Right cardiac atrium (tissue), 5 donors: ENCODE measurements around the gene UBE2M. TPM values are rescaled to one million over a fixed set of nuclear protein-coding genes. Genes with fewer than 3 reads are reported as not detected.
"Not testable (repeated sequence)": the region's sequence is repeated elsewhere in the genome, so short reads cannot be mapped to it uniquely, and the experiment has no call there.

Source experiments
- ATAC-seq, 2 donors: fragments of 200-7000 bp; cut with Tn5 transposase; one replicate each; pipeline versions ENCODE4 v1.8.0 to v1.9.1; 2020; ENCODE audit warnings: moderate library complexity in 2 of 2, mild to moderate bottlenecking in 1 of 2
- DNase-seq, 3 donors: peaks; one replicate each; pipeline ENCODE4 v3.0.0-alpha.2; 2020
- H3K27ac ChIP-seq: one replicate; pipeline ENCODE4 v1.5.1; 2013; ENCODE audit warnings: mild to moderate bottlenecking, low read length, control low read depth, moderate library complexity
- H3K27me3 ChIP-seq: one replicate; pipeline ENCODE4 v1.6.1; 2013; ENCODE audit not compliant: control insufficient read depth, insufficient read depth
- H3K4me1 ChIP-seq: one replicate; pipeline ENCODE4 v1.6.1; 2013; ENCODE audit warnings: low read length; ENCODE audit not compliant: control insufficient read depth, insufficient read depth
- H3K4me3 ChIP-seq: one replicate; pipeline ENCODE4 v1.5.1; 2013; ENCODE audit warnings: low read length, control low read depth
- H3K9me3 ChIP-seq: one replicate; pipeline ENCODE4 v1.6.1; 2013; ENCODE audit warnings: low read length; ENCODE audit not compliant: control insufficient read depth
- WGBS: extraction: QIAGEN DNeasy Blood & Tissue Kit; methylation state at CpG from one replicate; pipeline ENCODE4 v1.1.7; 2013; 5-methylcytosine and 5-hydroxymethylcytosine counted together
- intact Hi-C, 4 donors: fragments of 100-400 bp; cut with DNase I; formaldehyde crosslinking; loops; one replicate each; pipeline versions ENCODE4 v1.11.0 to v1.14.0; 2022 to 2023
- long read RNA-seq, 4 donors: library from polyadenylated mRNA; unstranded; transcript quantifications; one replicate each; pipeline ENCODE4 v2.0.0, GENCODE V29; 2020 to 2021
- polyA plus RNA-seq: library from polyadenylated mRNA; stranded (reverse); fragments of 200-250 nt; gene quantifications from one replicate; pipeline ENCODE4 v1.2.3, GENCODE V29; 2013
- total RNA-seq, 4 donors: library from RNA; stranded (reverse); fragmentation: NEBNext Ultra II Directional; extraction: Animal tissue kit (Norgen Biotek cat#: 25700); gene quantifications; one replicate each; pipeline ENCODE4 v1.2.1, GENCODE V29; 2021
- donor health status: healthy with polysubstance abuse.
- donor health status: DM: no; HTN: yes; CAD: no.
- donor health status: DM: no; HTN: no; CAD: no.
- donor health status: DM: no; HTN: yes; CAD: no; lungs with severe emphysema.
- donor health status: DM: yes; HTN: yes; CAD: no.

The UBE2M gene
- total RNA-seq (100 to 1,000 TPM; 117 to 137 (median 123) TPM), polyA plus RNA-seq (92.7 TPM)
- long read RNA-seq, donor 1, transcript UBE2M-201 (6 exons, 1,508 nt) = major isoform, 230 of 244 reads
- long read RNA-seq, donor 1, partial matches to known transcripts = 7 of 244 reads
- long read RNA-seq, donor 1, other reads (novel, unspliced or antisense) = 7 of 244 reads
- long read RNA-seq, donor 2, transcript UBE2M-201 (6 exons, 1,508 nt) = major isoform, 115 of 121 reads
- long read RNA-seq, donor 2, partial matches to known transcripts = 3 of 121 reads
- long read RNA-seq, donor 2, other reads (novel, unspliced or antisense) = 3 of 121 reads
- long read RNA-seq, donor 3, transcript UBE2M-201 (6 exons, 1,508 nt) = major isoform, 6 of 8 reads
- long read RNA-seq, donor 3, partial matches to known transcripts = 0 of 8 reads
- long read RNA-seq, donor 3, other reads (novel, unspliced or antisense) = 2 of 8 reads
- long read RNA-seq, donor 4, transcript UBE2M-201 (6 exons, 1,508 nt) = major isoform, 120 of 129 reads
- long read RNA-seq, donor 4, partial matches to known transcripts = 1 of 129 reads
- long read RNA-seq, donor 4, other reads (novel, unspliced or antisense) = 8 of 129 reads

GRCh38 chr19:58558066-58558622, at the start of gene UBE2M:
TSS of gene UBE2M (minus strand) at chr19:58558611. CDS start at chr19:58558381, 230 bp downstream.
- H3K4me1 ChIP-seq = peaks cover 21% of the 10 kb centered on the region
- under 1% methylated on average over 62 of the region's 62 CpGs for WGBS
- H3K27ac ChIP-seq = peak within 1 kb of the TSS; percentile 99
- H3K9me3 ChIP-seq = no peaks in the 10 kb centered on the region
- DNase-seq (peak; percentile 76 to 95 (median 88)), ATAC-seq (no peak)
- no peaks in the 10 kb centered on the region for H3K27me3 ChIP-seq
- intact Hi-C loops = no loop called here
- H3K4me3 ChIP-seq = peak within 1 kb of the TSS; percentile 74

DNA sequence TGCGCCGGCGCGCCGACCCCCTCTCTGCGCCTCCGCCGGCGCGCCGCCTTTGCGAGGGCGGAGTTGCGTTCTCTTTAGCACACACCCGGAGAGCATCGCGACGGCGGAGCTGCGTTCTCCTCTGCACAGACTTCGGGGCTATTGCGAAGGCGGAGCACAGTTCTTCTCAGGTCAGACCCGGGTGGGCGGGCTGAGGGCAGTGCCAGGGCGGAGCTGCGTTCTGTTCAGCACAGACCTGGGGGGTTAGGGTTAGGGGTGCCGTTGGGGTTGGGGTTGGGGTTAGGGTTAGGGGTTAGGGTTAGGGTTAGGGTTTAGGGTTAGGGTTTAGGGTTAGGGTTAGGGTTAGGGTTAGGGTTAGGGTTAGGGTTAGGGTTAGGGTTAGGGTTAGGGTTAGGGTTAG, 48.8 kb upstream of the UBE2M start:
- H3K4me1 ChIP-seq, H3K9me3 ChIP-seq, intact Hi-C loops, H3K4me3 ChIP-seq, H3K27ac ChIP-seq, H3K27me3 ChIP-seq: not testable (repeated sequence)
- ATAC-seq = peak in 1 of 2 donors; percentile 71
- peak in 2 of 3 donors; percentile 41 to 58 for DNase-seq
- 92% methylated on average over 23 of the region's 28 CpGs for WGBS

DNA sequence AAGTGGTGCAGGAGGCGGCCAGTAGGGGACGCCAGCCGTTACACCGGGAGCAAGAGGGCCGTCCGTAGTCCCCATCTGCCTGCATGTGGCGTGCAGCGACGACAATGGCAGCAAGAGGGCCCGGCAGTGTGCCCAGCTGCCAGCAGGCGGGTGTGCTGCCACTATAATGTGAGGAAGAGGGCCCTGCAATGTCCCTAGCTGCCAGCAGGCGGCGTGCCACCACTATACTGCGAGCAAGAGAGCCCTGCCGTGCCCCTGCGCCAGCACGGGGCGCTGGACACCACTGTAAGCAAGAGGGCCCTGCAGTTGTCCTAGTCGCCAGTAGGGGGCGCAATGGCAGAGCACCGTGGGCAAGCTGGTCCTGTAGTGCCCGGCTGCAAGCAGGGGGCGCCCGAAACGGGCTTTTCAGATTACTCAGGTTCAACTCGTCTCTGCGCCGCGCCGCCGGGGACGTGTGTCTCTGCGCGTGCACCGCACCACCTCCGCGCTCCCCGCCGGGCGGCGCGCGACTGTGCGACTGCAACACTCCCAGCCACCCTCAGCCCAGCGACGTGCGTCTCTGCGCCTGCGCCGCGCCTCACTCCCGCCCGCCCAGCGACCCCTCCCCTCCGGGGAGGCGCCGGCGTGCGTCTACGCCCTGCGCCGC, 48.0 kb upstream of the UBE2M start:
- H3K4me3 ChIP-seq, intact Hi-C loops, ATAC-seq, H3K27me3 ChIP-seq, H3K4me1 ChIP-seq, H3K9me3 ChIP-seq, H3K27ac ChIP-seq: not testable (repeated sequence)
- peak in 2 of 3 donors; percentile 51 to 56 for DNase-seq
- 75% methylated on average over 61 of the region's 62 CpGs for WGBS

DNA sequence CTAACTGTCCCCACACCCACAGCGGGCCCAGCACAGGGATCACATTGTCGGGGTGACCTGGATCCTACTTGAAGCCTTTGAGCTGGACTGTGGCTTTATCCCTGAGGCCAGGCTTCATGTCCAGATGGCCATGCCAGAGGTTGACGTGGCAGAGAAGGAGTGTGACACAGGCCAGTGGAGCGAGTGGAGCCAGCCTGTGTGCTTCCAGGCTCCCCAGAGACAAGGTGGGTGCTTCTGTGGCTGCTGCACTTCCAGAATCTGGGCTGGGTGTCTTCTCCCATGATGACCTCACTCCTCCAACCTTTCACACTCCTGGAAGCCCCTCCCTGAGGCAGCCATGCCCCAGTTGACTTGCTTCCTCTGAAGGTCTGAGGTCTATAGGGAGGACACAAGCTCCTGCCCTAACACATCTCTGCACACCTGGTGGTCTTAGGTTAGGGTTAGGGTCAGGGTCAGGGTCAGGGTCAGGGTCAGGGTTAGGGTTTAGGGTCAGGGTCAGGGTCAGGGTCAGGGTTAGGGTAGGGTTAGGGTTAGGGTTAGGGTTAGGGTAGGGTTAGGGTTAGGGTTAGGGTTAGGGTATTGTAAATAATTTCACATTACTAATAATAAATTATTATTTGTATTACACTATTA, 27.8 kb upstream of the UBE2M start:
- H3K4me3 ChIP-seq = no peak overlapping the region
- DNase-seq = peak in 2 of 3 donors; percentile 25 to 28

GRCh38 chr19:58585442-58586132, 27.2 kb upstream of the UBE2M start:
- Histone ChIP-seq H3K27ac (no peak overlapping the region), H3K4me1 (no peaks in the 10 kb centered on the region), H3K27me3 (no peaks in the 10 kb centered on the region), H3K9me3 (no peaks in the 10 kb centered on the region), H3K4me3 (no peak overlapping the region)
- intact Hi-C loops = no loop called here
- 84% methylated on average over 6 of the region's 6 CpGs for WGBS
- peak in 1 of 3 donors; percentile 11 for DNase-seq
- ATAC-seq = no peak

More for the DNA sequence above, 27.8 kb upstream of the UBE2M start:
- ATAC-seq = no peak
- Histone ChIP-seq H3K9me3 (no peaks in the 10 kb centered on the region), H3K27me3 (no peaks in the 10 kb centered on the region), H3K4me1 (no peaks in the 10 kb centered on the region), H3K27ac (no peak overlapping the region)
- 90% methylated on average over 4 of the region's 4 CpGs for WGBS
- intact Hi-C loops = no loop called here

- DNase-seq (peak in 1 of 3 donors; percentile 24), ATAC-seq (no peak)
- Histone ChIP-seq H3K9me3 (no peaks in the 10 kb centered on the region), H3K27me3 (no peaks in the 10 kb centered on the region), H3K4me1 (no peaks in the 10 kb centered on the region), H3K27ac (no peak overlapping the region), H3K4me3 (no peak overlapping the region)
- WGBS = 85% methylated on average over 9 of the region's 9 CpGs
- intact Hi-C loops = no loop called here
Measured at GRCh38 chr19:58584498-58585441, 26.4 kb upstream of the UBE2M start.

DNA sequence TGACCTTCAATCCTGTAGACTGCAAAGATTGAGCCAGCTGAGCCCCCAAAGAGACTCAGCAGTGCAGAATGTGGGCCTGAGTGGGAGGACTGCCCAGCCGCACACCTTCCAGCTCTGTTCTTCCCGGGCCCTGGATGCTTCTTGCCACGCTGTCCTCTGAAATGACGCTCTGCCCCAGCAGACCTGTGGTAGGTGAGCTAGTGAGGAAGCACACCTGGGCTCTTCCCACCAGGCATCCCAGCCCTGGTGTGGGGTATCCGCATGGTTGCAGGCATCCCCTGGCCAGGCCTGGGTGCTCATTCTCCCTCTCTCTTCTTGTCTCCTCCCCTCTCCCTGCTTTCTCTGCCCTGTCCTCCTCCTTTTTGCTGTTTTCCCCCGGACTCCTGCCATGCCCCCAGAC, 24.6 kb upstream of the UBE2M start:
- intact Hi-C loops = no loop called here
- Histone ChIP-seq H3K4me1 (no peaks in the 10 kb centered on the region), H3K27me3 (no peaks in the 10 kb centered on the region), H3K9me3 (no peaks in the 10 kb centered on the region), H3K27ac (no peak overlapping the region), H3K4me3 (no peak overlapping the region)
- 95% methylated on average over 6 of the region's 6 CpGs for WGBS
- no peak for ATAC-seq
- peak in 2 of 3 donors; percentile 20 to 54 for DNase-seq

- no peaks in the 10 kb centered on the region for H3K9me3 ChIP-seq
- H3K27me3 ChIP-seq = no peaks in the 10 kb centered on the region
- intact Hi-C loops = no loop called here
- peak; percentile 86 to 94 (median 94) for DNase-seq
- 71% methylated on average over 62 of the region's 62 CpGs for WGBS
- H3K4me3 ChIP-seq = no peak overlapping the region
- no peak overlapping the region for H3K27ac ChIP-seq
- H3K4me1 ChIP-seq = no peaks in the 10 kb centered on the region
- peak; percentile 89 to 90 for ATAC-seq
Measured at GRCh38 chr19:58581227-58582141, 23.1 kb upstream of the UBE2M start.
